SK-N-SH treated with all-trans-retinoic acid at 6 μM for 48 hours (cell line): Measurements from ENCODE around the gene LILRB4.
"Not testable (repeated sequence)": the region's sequence is repeated elsewhere in the genome, so short reads cannot be mapped to it uniquely, and the experiment has no call there.

ENCODE experiments used
- ATAC-seq: fragments of 200-7000 bp; cut with Tn5 transposase; 3 replicates; pipeline ENCODE4 v1.9.1; 2020; ENCODE audit warnings: mild to moderate bottlenecking, moderate library complexity
- ARNTL ChIP-seq: fragments of 450-650 bp; formaldehyde crosslinking; IDR thresholded peaks from 2 replicates; pipeline ENCODE4 v1.5.0; 2020; ENCODE audit warnings: low read depth, mild to moderate bottlenecking, moderate library complexity, borderline replicate concordance
- BACH2 ChIP-seq: fragments of 250-450 bp; sonication (Bioruptor Pico); IDR thresholded peaks from 2 replicates; pipeline ENCODE4 v1.9.0; 2021; ENCODE audit warnings: mild to moderate bottlenecking, borderline replicate concordance
- ESRRG ChIP-seq: fragments of 250-450 bp; sonication (Bioruptor Pico); IDR thresholded peaks from 2 replicates; pipeline ENCODE4 v1.6.1; 2021; ENCODE audit warnings: mild to moderate bottlenecking
- GLIS3 ChIP-seq: fragments of 250-450 bp; sonication (Bioruptor Pico); IDR thresholded peaks from 2 replicates; pipeline ENCODE4 v1.5.0; 2020; ENCODE audit warnings: mild to moderate bottlenecking, moderate library complexity
- ISL1 ChIP-seq: fragments of 250-450 bp; sonication (Bioruptor Pico); IDR thresholded peaks from 2 replicates; pipeline ENCODE4 v2.1.2; 2022; ENCODE audit warnings: mild to moderate bottlenecking, moderate library complexity
- OSR1 ChIP-seq: fragments of 250-450 bp; sonication (Bioruptor Pico); IDR thresholded peaks from 2 replicates; pipeline ENCODE4 v1.8.0; 2022; ENCODE audit warnings: moderate library complexity, mild to moderate bottlenecking, inconsistent platforms
- PPARA ChIP-seq: fragments of 250-450 bp; sonication (Bioruptor Pico); IDR thresholded peaks from 2 replicates; pipeline ENCODE4 v1.5.0; 2020; ENCODE audit warnings: mild to moderate bottlenecking, borderline replicate concordance
- RARB ChIP-seq: fragments of 250-450 bp; sonication (Bioruptor Pico); IDR thresholded peaks from 2 replicates; pipeline ENCODE4 v1.8.0; 2021; ENCODE audit warnings: mild to moderate bottlenecking, moderate library complexity
- TCF4 ChIP-seq: fragments of 250-450 bp; sonication (Bioruptor Pico); IDR thresholded peaks from 2 replicates; pipeline ENCODE4 v1.8.0; 2021; ENCODE audit warnings: mild to moderate bottlenecking, moderate library complexity, borderline replicate concordance
- ZC3H10 ChIP-seq: fragments of 250-450 bp; sonication (Bioruptor Pico); IDR thresholded peaks from 2 replicates; pipeline ENCODE4 v1.5.1; 2021; ENCODE audit warnings: mild to moderate bottlenecking, moderate library complexity
- ZFP3 ChIP-seq: fragments of 250-450 bp; sonication (Bioruptor Pico); IDR thresholded peaks from 2 replicates; pipeline ENCODE4 v1.5.0; 2020; ENCODE audit warnings: mild to moderate bottlenecking, moderate library complexity
- ZFP30 ChIP-seq: fragments of 450-650 bp; formaldehyde crosslinking; IDR thresholded peaks from 2 replicates; pipeline ENCODE4 v1.5.0; 2022; ENCODE audit warnings: mild to moderate bottlenecking, moderate library complexity
- ZNF565 ChIP-seq: fragments of 450-650 bp; formaldehyde crosslinking; conservative IDR thresholded peaks from 2 replicates; pipeline ENCODE4 v1.5.0; 2020; ENCODE audit warnings: low read depth, mild to moderate bottlenecking, moderate library complexity
- ZNF70 ChIP-seq: fragments of 450-650 bp; formaldehyde crosslinking; IDR thresholded peaks from 2 replicates; pipeline ENCODE4 v1.5.0; 2020; ENCODE audit warnings: mild to moderate bottlenecking, moderate library complexity
- ZNF8 ChIP-seq: fragments of 450-650 bp; formaldehyde crosslinking; IDR thresholded peaks from 2 replicates; pipeline ENCODE4 v1.5.0; 2020; ENCODE audit warnings: mild to moderate bottlenecking, moderate library complexity
- TF ChIP-seq, protein P1 (sequence below): fragments of 250-450 bp; sonication (Bioruptor Pico); IDR thresholded peaks from 2 replicates; pipeline ENCODE4 v1.5.1; 2020; ENCODE audit warnings: low read depth, mild to moderate bottlenecking, moderate library complexity
- TF ChIP-seq, protein P2 (sequence below): fragments of 250-450 bp; sonication (Bioruptor Pico); IDR thresholded peaks from 2 replicates; pipeline ENCODE4 v1.8.0; 2020; ENCODE audit warnings: mild to moderate bottlenecking, moderate library complexity, borderline replicate concordance
- TF ChIP-seq, protein P3 (sequence below): fragments of 250-450 bp; sonication (Bioruptor Pico); IDR thresholded peaks from 2 replicates; pipeline ENCODE4 v1.5.1; 2021; ENCODE audit warnings: mild to moderate bottlenecking, moderate library complexity
- TF ChIP-seq, protein P4 (sequence below): fragments of 250-450 bp; sonication (Bioruptor Pico); IDR thresholded peaks from 2 replicates; pipeline ENCODE4 v1.5.0; 2020; ENCODE audit warnings: mild to moderate bottlenecking, moderate library complexity
- TF ChIP-seq, protein P5 (sequence below): fragments of 250-450 bp; sonication (Bioruptor Pico); IDR thresholded peaks from 2 replicates; pipeline ENCODE4 v1.8.0; 2021; ENCODE audit warnings: low read depth, mild to moderate bottlenecking, moderate library complexity, borderline replicate concordance

The LILRB4 gene

DNA sequence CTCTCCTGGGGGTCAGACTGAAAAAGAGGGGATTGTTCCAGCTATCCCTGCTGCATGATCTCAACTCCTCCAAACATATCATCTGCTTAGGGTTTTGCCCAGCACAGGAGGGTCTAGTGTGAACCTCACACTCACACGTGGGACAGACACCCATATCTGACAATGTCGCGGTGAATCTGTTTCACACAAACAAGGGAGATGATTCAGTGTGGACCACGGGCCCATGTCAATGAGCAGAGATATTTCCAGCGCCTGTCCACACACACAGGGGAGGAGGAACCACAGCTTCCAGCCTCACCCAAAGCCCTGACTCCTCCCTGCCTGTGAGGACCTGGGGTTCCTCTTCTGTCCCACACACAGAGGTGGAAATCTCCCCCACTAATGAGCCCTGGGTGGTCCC lies 31.9 kb downstream of the LILRB4 start:
- TF ChIP-seq ZFP3 (CRISPR knock-in tag) (no peak), ZNF565 (no peak), TCF4 (CRISPR knock-in tag) (no peak), BACH2 (CRISPR knock-in tag) (no peak), ISL1 (no peak), PPARA (CRISPR knock-in tag) (no peak), ZC3H10 (CRISPR knock-in tag) (no peak), OSR1 (no peak), RARB (CRISPR knock-in tag) (no peak), ESRRG (CRISPR knock-in tag) (no peak)
- TF ChIP-seq, protein P1, sequence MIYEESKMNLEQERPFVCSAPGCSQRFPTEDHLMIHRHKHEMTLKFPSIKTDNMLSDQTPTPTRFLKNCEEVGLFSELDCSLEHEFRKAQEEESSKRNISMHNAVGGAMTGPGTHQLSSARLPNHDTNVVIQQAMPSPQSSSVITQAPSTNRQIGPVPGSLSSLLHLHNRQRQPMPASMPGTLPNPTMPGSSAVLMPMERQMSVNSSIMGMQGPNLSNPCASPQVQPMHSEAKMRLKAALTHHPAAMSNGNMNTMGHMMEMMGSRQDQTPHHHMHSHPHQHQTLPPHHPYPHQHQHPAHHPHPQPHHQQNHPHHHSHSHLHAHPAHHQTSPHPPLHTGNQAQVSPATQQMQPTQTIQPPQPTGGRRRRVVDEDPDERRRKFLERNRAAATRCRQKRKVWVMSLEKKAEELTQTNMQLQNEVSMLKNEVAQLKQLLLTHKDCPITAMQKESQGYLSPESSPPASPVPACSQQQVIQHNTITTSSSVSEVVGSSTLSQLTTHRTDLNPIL (CRISPR knock-in tag) = no peak
- TF ChIP-seq, protein P2, sequence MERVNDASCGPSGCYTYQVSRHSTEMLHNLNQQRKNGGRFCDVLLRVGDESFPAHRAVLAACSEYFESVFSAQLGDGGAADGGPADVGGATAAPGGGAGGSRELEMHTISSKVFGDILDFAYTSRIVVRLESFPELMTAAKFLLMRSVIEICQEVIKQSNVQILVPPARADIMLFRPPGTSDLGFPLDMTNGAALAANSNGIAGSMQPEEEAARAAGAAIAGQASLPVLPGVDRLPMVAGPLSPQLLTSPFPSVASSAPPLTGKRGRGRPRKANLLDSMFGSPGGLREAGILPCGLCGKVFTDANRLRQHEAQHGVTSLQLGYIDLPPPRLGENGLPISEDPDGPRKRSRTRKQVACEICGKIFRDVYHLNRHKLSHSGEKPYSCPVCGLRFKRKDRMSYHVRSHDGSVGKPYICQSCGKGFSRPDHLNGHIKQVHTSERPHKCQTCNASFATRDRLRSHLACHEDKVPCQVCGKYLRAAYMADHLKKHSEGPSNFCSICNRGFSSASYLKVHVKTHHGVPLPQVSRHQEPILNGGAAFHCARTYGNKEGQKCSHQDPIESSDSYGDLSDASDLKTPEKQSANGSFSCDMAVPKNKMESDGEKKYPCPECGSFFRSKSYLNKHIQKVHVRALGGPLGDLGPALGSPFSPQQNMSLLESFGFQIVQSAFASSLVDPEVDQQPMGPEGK (CRISPR knock-in tag) = no peak
- TF ChIP-seq, protein P3, sequence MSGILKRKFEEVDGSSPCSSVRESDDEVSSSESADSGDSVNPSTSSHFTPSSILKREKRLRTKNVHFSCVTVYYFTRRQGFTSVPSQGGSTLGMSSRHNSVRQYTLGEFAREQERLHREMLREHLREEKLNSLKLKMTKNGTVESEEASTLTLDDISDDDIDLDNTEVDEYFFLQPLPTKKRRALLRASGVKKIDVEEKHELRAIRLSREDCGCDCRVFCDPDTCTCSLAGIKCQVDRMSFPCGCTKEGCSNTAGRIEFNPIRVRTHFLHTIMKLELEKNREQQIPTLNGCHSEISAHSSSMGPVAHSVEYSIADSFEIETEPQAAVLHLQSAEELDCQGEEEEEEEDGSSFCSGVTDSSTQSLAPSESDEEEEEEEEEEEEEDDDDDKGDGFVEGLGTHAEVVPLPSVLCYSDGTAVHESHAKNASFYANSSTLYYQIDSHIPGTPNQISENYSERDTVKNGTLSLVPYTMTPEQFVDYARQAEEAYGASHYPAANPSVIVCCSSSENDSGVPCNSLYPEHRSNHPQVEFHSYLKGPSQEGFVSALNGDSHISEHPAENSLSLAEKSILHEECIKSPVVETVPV = no peak
- ATAC-seq = no peak

DNA sequence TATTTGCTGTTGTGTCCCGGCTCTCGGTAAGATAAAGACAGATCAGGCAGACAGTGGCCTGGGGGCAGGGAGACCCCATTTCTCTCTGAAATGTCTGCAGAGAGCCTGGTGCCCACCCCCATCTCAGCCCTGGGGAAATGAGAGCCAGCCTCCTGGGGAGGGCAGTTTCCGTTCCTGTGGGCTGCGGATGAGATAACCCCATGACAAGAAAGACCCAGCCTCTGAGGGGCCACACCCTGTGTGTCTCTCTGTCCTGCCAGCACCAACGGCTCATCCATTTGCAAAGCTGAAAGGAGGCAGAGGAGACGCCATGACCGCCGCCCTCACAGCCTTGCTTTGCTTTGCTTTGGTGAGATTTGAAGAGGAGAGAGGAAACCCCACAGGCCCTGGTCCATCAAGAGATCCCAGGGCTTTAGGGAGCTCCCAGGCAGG lies 33.3 kb downstream of the LILRB4 start:
- no peak for ATAC-seq
- TF ChIP-seq ARNTL = no peak
- no peak for TF ChIP-seq BACH2 (CRISPR knock-in tag)
- TF ChIP-seq TCF4 (CRISPR knock-in tag) = no peak

DNA sequence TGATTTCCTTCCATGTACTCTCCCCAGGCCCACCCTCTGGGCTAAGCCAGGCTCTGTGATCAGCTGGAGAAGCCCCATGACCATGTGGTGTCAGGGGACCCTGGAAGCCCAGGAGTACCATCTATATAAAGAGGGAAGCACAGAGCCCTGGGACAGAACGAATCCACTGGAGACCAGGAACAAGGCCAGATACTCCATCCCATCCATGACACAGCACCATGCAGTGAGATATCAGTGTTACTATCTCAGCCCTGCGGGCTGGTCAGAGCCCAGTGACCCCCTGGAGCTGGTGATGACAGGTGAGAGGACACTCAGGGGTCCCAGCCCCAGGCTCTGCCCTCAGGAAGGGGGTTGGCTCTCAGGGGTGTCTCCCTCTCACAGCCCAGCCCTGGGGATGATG lies 34.0 kb downstream of the LILRB4 start:
- TF ChIP-seq ZNF70 (CRISPR knock-in tag) (no peak), ZFP30 (CRISPR knock-in tag) (no peak), GLIS3 (CRISPR knock-in tag) (no peak), ZNF8 (CRISPR knock-in tag) (no peak)
- TF ChIP-seq, protein P1 (CRISPR knock-in tag) = no peak
- TF ChIP-seq, protein P4, sequence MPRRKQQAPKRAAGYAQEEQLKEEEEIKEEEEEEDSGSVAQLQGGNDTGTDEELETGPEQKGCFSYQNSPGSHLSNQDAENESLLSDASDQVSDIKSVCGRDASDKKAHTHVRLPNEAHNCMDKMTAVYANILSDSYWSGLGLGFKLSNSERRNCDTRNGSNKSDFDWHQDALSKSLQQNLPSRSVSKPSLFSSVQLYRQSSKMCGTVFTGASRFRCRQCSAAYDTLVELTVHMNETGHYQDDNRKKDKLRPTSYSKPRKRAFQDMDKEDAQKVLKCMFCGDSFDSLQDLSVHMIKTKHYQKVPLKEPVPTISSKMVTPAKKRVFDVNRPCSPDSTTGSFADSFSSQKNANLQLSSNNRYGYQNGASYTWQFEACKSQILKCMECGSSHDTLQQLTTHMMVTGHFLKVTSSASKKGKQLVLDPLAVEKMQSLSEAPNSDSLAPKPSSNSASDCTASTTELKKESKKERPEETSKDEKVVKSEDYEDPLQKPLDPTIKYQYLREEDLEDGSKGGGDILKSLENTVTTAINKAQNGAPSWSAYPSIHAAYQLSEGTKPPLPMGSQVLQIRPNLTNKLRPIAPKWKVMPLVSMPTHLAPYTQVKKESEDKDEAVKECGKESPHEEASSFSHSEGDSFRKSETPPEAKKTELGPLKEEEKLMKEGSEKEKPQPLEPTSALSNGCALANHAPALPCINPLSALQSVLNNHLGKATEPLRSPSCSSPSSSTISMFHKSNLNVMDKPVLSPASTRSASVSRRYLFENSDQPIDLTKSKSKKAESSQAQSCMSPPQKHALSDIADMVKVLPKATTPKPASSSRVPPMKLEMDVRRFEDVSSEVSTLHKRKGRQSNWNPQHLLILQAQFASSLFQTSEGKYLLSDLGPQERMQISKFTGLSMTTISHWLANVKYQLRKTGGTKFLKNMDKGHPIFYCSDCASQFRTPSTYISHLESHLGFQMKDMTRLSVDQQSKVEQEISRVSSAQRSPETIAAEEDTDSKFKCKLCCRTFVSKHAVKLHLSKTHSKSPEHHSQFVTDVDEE (CRISPR knock-in tag) = no peak
- ATAC-seq = no peak

DNA sequence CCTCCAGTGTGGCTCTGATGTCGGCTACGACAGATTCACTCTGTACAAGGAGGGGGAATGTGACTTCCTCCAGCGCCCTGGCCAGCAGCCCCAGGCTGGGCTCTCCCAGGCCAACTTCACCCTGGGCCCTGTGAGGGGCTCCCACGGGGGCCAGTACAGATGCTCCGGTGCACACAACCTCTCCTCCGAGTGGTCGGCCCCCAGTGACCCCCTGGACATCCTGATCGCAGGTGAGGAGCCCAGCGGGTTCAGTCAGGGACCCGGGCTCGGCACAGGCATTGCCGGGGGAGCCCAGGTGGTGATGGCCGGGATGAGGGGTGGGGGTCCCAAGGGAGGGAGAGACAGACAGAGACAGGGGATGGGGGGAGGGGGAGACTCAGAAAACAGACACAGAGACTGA lies 34.9 kb downstream of the LILRB4 start:
- ATAC-seq = not testable (repeated sequence)

DNA sequence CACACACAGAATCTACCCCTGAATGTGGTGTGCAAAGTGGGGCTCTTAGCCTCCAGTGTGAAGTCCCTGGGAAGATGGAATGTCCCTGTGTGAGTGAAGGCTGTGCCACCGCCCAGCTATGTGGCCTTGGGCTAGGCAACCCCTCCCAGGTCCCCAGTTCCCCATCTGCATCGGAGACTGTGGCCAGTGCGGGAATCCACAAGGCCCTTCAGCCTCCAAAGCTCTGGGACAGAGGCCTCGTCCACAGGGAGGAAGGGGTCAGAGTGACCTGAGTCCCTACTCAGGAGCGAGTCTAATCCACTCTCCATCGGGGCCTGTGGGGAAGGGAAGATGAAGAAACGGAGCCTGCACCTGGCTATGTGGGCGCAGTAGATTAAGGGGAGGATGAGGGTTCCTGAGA lies 42.1 kb downstream of the LILRB4 start:
- no peak for ATAC-seq
- TF ChIP-seq, protein P5, sequence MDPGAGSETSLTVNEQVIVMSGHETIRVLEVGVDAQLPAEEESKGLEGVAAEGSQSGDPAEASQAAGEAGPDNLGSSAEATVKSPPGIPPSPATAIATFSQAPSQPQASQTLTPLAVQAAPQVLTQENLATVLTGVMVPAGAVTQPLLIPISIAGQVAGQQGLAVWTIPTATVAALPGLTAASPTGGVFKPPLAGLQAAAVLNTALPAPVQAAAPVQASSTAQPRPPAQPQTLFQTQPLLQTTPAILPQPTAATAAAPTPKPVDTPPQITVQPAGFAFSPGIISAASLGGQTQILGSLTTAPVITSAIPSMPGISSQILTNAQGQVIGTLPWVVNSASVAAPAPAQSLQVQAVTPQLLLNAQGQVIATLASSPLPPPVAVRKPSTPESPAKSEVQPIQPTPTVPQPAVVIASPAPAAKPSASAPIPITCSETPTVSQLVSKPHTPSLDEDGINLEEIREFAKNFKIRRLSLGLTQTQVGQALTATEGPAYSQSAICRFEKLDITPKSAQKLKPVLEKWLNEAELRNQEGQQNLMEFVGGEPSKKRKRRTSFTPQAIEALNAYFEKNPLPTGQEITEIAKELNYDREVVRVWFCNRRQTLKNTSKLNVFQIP (CRISPR knock-in tag) = no peak
- TF ChIP-seq ZFP3 (CRISPR knock-in tag) = no peak
- TF ChIP-seq ZFP30 (CRISPR knock-in tag) = no peak
- TF ChIP-seq, protein P1 (CRISPR knock-in tag) = no peak
- no peak for TF ChIP-seq ZNF8 (CRISPR knock-in tag)
- TF ChIP-seq PPARA (CRISPR knock-in tag) = no peak
- TF ChIP-seq ZNF70 (CRISPR knock-in tag) = no peak
